MCF 10A (cell line): Measurements from ENCODE around the gene BAZ1A. TPM values are rescaled to one million over a fixed set of nuclear protein-coding genes. Genes with fewer than 3 reads are reported as not detected.
A peak's percentile ranks its signal among the peaks of the same experiment; 100 is the strongest.

Source experiments
- BruUV-seq: library from RNA; stranded (reverse); fragments of 400-500 nt; replicated peaks from 2 replicates; lab custom pipeline; 2021; lab: Mats Ljungman, UMichigan
- CTCF ChIA-PET: fragments of 300-600 bp; sonication (Branson Sonifier 250); formaldehyde crosslinking; extraction: SDS; loops from one replicate; lab custom pipeline; 2021; ENCODE audit warnings: antibody characterized with exemption, inconsistent platforms; lab: Yijun Ruan, JAX
- POLR2A ChIA-PET: fragments of 300-600, 350-650 bp; sonication (Branson Sonifier 250); formaldehyde crosslinking; extraction: SDS; loops from one replicate; lab custom pipeline; 2020; ENCODE audit warnings: antibody characterized with exemption, inconsistent platforms; lab: Yijun Ruan, JAX
- DNase-seq: peaks from one replicate; pipeline ENCODE4 v3.0.0-alpha.2; 2018; ENCODE audit not compliant: unreplicated experiment
- H3K27ac Mint-ChIP-seq: one replicate; pipeline ENCODE4 v1.8.0; 2022; ENCODE audit warnings: mild to moderate bottlenecking, low read depth, mixed read lengths; ENCODE audit not compliant: unreplicated experiment
- H3K27me3 Mint-ChIP-seq: one replicate; pipeline ENCODE4 v1.8.0; 2022; ENCODE audit warnings: mixed read lengths; ENCODE audit not compliant: insufficient read depth, unreplicated experiment
- H3K36me3 Mint-ChIP-seq: one replicate; pipeline ENCODE4 v1.8.0; 2022; ENCODE audit warnings: mild to moderate bottlenecking, moderate library complexity, mixed read lengths; ENCODE audit not compliant: insufficient read depth, unreplicated experiment
- H3K4me1 Mint-ChIP-seq: one replicate; pipeline ENCODE4 v1.8.0; 2022; ENCODE audit warnings: mixed read lengths; ENCODE audit not compliant: insufficient read depth, unreplicated experiment
- H3K4me3 Mint-ChIP-seq: one replicate; pipeline ENCODE4 v1.8.0; 2022; ENCODE audit warnings: mild to moderate bottlenecking, moderate library complexity, mixed read lengths; ENCODE audit not compliant: unreplicated experiment
- H3K9me3 Mint-ChIP-seq: one replicate; pipeline ENCODE4 v1.8.0; 2022; ENCODE audit warnings: mixed read lengths; ENCODE audit not compliant: unreplicated experiment
- intact Hi-C: fragments of 100-400 bp; cut with micrococcal nuclease; formaldehyde crosslinking; loops from 2 replicates; pipeline ENCODE4 v1.14.1; 2022
- total RNA-seq: library from RNA; stranded (reverse); gene quantifications from 2 replicates; pipeline ENCODE4 v1.2.3, GENCODE V29; 2022
- TF ChIP-seq, protein P1 (sequence below): fragments of 200-600 bp; IDR thresholded peaks from one replicate; pipeline ENCODE4 v1.8.0; 2022; ENCODE audit warnings: antibody characterized with exemption, mild to moderate bottlenecking; ENCODE audit not compliant: unreplicated experiment

The BAZ1A gene
- total RNA-seq, 1 experiment from 2014 or later = 44.6 TPM

DNA sequence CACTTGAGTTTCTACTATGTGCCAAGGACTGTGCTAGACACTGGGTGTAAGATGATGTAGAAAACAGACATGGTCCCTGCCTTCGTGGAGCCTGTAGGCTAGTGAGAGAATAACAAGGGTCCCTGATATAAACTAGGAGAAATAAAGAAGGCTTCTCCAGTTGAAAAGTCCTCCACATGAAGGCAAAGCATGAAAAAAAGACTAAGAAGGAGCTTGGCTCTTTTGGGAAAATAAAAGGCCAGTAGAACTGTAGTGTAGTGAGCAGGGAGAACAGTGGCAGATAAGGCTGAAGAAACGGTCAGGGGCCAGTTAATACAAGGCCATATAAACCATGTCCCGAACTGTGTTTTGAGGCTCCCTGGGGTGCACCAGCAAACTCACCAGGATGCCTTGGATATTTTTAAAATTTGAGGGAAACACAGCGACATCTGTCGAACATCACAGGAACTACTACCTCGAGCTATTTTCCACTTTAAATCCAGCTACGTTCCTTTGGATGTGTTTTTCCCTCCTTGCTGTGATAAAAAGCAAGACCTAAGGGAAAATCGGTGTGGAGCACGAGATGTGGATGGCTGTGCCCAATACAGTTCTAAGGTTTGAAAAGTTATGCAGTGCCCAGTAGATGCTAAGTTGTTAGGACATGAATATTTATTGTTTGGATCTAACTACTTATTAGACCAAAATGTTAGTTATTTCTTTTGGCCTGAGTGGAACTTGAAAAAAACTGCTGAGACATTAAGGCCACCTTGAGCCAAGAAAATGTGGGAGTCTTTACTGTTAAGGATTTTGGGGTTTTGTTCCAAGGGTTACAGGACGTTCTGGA lies 152.2 kb downstream of the BAZ1A start:
- no TSS peak for BruUV-seq
- H3K27ac Mint-ChIP-seq = no peak overlapping the region
- TF ChIP-seq, protein P1, sequence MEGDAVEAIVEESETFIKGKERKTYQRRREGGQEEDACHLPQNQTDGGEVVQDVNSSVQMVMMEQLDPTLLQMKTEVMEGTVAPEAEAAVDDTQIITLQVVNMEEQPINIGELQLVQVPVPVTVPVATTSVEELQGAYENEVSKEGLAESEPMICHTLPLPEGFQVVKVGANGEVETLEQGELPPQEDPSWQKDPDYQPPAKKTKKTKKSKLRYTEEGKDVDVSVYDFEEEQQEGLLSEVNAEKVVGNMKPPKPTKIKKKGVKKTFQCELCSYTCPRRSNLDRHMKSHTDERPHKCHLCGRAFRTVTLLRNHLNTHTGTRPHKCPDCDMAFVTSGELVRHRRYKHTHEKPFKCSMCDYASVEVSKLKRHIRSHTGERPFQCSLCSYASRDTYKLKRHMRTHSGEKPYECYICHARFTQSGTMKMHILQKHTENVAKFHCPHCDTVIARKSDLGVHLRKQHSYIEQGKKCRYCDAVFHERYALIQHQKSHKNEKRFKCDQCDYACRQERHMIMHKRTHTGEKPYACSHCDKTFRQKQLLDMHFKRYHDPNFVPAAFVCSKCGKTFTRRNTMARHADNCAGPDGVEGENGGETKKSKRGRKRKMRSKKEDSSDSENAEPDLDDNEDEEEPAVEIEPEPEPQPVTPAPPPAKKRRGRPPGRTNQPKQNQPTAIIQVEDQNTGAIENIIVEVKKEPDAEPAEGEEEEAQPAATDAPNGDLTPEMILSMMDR = peak; percentile 79
- H3K36me3 Mint-ChIP-seq = no peaks in the 10 kb centered on the region
- POLR2A ChIA-PET = interaction anchor here (1.0 to 1.8 kb wide), 8 partner anchors 9 to 93 kb away, joined by 3 to 15 read pairs (median 4); partner anchors contain the start of gene SNX6
- no peak overlapping the region for H3K4me3 Mint-ChIP-seq
- CTCF ChIA-PET = interaction anchor here (0.5 to 5.4 kb wide), 22 partner anchors 10 to 699 kb away, joined by 3 to 126 read pairs (median 4); partner anchors contain the start of gene SNX6
- intact Hi-C loops = loop anchor here (1.0 kb wide), 1 partner anchor 51 kb away; no protein-coding TSS in a partner anchor
- DNase-seq = peak; percentile 63
- H3K9me3 Mint-ChIP-seq = no peaks in the 10 kb centered on the region
- H3K4me1 Mint-ChIP-seq = peaks cover 10% of the 10 kb centered on the region
- no peaks in the 10 kb centered on the region for H3K27me3 Mint-ChIP-seq

- POLR2A ChIA-PET = no interaction called here
- CTCF ChIA-PET = interaction anchor here (0.6 to 3.8 kb wide), 3 partner anchors 13 to 90 kb away, joined by 5 to 40 read pairs (median 21); no protein-coding TSS in a partner anchor
- Mint-ChIP-seq H3K36me3 (no peaks in the 10 kb centered on the region), H3K4me3 (no peak overlapping the region), H3K4me1 (peaks cover 10% of the 10 kb centered on the region), H3K9me3 (no peaks in the 10 kb centered on the region), H3K27me3 (no peaks in the 10 kb centered on the region), H3K27ac (no peak overlapping the region)
- DNase-seq = no peak
- intact Hi-C loops = no loop called here
- TF ChIP-seq, protein P1 = no peak
- no TSS peak for BruUV-seq
Measured at GRCh38 chr14:34721129-34721528, 154.0 kb downstream of the BAZ1A start.

GRCh38 chr14:34718750-34719304 lies 156.3 kb downstream of the BAZ1A start:
- peaks cover 15% of the 10 kb centered on the region for H3K4me1 Mint-ChIP-seq
- peaks cover 3% of the 10 kb centered on the region for H3K36me3 Mint-ChIP-seq
- H3K27ac Mint-ChIP-seq = no peak overlapping the region
- ChIA-PET CTCF (interaction anchor here (1.6 to 3.8 kb wide), 2 partner anchors 8 to 46 kb away, joined by 4 to 40 read pairs; no protein-coding TSS in a partner anchor), POLR2A (interaction anchor here (0.5 to 1.3 kb wide), 3 partner anchors 12 to 47 kb away, joined by 3 to 4 read pairs (median 4); no protein-coding TSS in a partner anchor)
- BruUV-seq = no TSS peak
- no peak overlapping the region for H3K4me3 Mint-ChIP-seq
- no peaks in the 10 kb centered on the region for H3K27me3 Mint-ChIP-seq
- no peaks in the 10 kb centered on the region for H3K9me3 Mint-ChIP-seq
- intact Hi-C loops = no loop called here
- TF ChIP-seq, protein P1 = no peak
- no peak for DNase-seq
